Sigmoid colon (tissue), 7 donors: ENCODE results near the gene HDHD3. TPM values are rescaled to one million over a fixed set of nuclear protein-coding genes. Genes with fewer than 3 reads are reported as not detected.

ENCODE experiments used
- DNase-seq: peaks from one replicate; pipeline ENCODE4 v3.0.0-alpha.2; 2019
- H3K27ac ChIP-seq, 4 donors: fragments of 200-600 bp; sonication (generic); one replicate each; pipeline ENCODE4 v1.5.1; 2016 to 2019; ENCODE audit warnings: mild to moderate bottlenecking in 1 of 4
- H3K27me3 ChIP-seq, 3 donors: fragments of 200-600 bp; sonication (generic); one replicate each; pipeline ENCODE4 v1.5.1; 2019; ENCODE audit warnings: mild to moderate bottlenecking in 1 of 3
- H3K36me3 ChIP-seq, 4 donors: fragments of 200-600 bp; sonication (generic); one replicate each; pipeline ENCODE4 v1.5.1; 2016 to 2019
- H3K4me1 ChIP-seq, 4 donors: fragments of 200-600 bp; sonication (generic); one replicate each; pipeline ENCODE4 v1.5.1; 2017 to 2019
- H3K4me3 ChIP-seq, 4 donors: fragments of 200-600 bp; sonication (generic); one replicate each; pipeline ENCODE4 v1.5.1; 2017 to 2019; ENCODE audit warnings: mild to moderate bottlenecking in 2 of 4, moderate library complexity in 1 of 4
- H3K9me3 ChIP-seq, 4 donors: fragments of 200-600 bp in 3 of 4; sonication (generic) in 3 of 4; one replicate each; pipeline versions ENCODE4 v1.5.1 to v1.6.1; 2013 to 2019
- EP300 ChIP-seq, 4 donors: sonication (generic); formaldehyde crosslinking; IDR thresholded peaks; one replicate each; pipeline ENCODE4 v1.6.1; 2017; ENCODE audit warnings: antibody characterized with exemption in 4 of 4
- POLR2A ChIP-seq, 2 donors: fragments of 450-650 bp; IDR thresholded peaks; one replicate each; pipeline ENCODE4 v1.6.1; 2016; ENCODE audit warnings: antibody characterized with exemption in 2 of 2, mild to moderate bottlenecking in 2 of 2, moderate library complexity in 2 of 2
- POLR2AphosphoS5 ChIP-seq, 4 donors: sonication (generic); formaldehyde crosslinking; IDR thresholded peaks; one replicate each; pipeline ENCODE4 v1.6.1; 2017; ENCODE audit warnings: antibody characterized with exemption in 4 of 4
- WGBS, 2 donors: extraction: QIAGEN DNeasy Blood & Tissue Kit; methylation state at CpG; one replicate each; pipeline ENCODE4 v1.1.7; 2013; 5-methylcytosine and 5-hydroxymethylcytosine counted together
- intact Hi-C: fragments of 100-400 bp; cut with DNase I; formaldehyde crosslinking; loops from one replicate; pipeline ENCODE4 v1.15.1; 2023
- polyA plus RNA-seq, 3 donors: library from polyadenylated mRNA; stranded (reverse); fragments of 200-250 nt; gene quantifications; one replicate each; pipeline ENCODE4 v1.2.3, GENCODE V29; 2013
- total RNA-seq, 4 donors: library from RNA; depleted of rRNA; stranded (reverse); fragments of >200 nt; gene quantifications; one replicate each; pipeline ENCODE4 v1.1.0, GENCODE V29; 2016
- TF ChIP-seq, protein P1 (sequence below), 4 experiments: fragments of 450-650 bp in 3 of 4; fragments of 200-600 bp in 1 of 4; IDR thresholded peaks; one replicate each; pipeline ENCODE4 v1.5.1; 2016 to 2019; ENCODE audit warnings: antibody characterized with exemption in 4 of 4, mild to moderate bottlenecking in 3 of 4, moderate library complexity in 2 of 4
- donor health status: healthy with polysubstance abuse.
- donor health status: Bipolar disorder and iron deficiency.
- donor health status: healthy.

HDHD3 gene
- total and polyA plus RNA-seq, 7 donors, result 16.4 to 158 (median 34.6) TPM

DNA sequence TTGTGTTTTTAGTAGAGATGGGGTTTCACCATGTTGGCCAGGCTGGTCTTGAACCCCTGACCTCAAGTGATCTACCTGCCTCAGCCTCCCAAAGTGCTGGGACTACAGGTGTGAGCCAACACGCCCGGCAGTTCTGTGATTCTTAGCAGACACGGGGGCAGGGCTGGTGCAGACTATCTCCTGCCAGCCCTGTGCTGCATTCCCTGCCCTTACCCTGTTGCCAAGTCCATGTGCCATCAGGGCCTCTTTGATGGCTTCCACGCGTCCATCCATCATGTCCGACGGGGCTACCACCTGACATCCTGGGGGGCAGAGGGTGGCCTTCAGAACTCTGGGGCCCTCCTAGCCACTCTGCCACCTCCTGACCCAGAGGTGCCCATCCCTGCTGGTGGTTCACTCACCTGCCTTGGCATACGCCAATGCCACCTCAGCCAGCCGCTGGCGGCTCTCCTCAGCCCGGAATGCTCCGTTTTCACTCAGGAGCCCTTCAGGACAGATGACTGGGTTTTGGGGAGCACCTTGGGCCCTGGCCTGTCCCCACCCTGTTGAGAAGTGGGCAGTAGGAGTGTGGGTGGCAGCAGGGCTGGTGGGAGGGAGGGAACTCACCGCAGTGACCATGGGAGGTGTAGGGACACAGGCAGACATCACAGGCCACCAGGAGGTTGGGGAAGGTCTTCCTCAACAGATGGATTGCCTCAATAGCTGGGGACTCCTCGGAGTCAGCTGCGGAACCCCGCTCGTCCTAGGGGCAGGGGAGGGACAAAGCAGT, 13.6 kb upstream of the HDHD3 start:
- WGBS, 2 donors, result 91 to 96% methylated on average over 17 of the region's 17 CpGs

DNA sequence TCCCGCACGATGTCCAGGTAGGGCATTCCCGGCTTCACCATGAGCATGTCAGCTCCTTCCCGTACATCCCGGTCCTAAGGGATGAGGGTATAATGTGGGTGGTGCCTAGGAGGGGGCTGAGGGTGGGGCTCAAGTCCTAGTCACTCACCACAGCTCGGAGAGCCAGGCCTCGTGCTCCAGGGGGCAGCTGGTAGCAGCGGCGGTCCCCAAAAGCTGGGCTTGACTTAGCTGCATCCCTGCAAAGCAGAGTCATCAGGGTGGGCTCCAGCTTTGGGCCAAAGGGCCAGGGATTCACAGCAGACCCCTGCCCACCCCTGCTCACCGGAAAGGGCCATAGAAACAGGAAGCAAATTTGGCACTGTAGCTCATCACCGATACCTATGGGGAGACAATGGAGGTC, 12.7 kb upstream of the HDHD3 start:
- H3K9me3 ChIP-seq, result no peaks in the 10 kb centered on the region
- no peak overlapping the region for H3K27ac ChIP-seq
- intact Hi-C loops, result no loop called here
- TF ChIP-seq, protein P1, sequence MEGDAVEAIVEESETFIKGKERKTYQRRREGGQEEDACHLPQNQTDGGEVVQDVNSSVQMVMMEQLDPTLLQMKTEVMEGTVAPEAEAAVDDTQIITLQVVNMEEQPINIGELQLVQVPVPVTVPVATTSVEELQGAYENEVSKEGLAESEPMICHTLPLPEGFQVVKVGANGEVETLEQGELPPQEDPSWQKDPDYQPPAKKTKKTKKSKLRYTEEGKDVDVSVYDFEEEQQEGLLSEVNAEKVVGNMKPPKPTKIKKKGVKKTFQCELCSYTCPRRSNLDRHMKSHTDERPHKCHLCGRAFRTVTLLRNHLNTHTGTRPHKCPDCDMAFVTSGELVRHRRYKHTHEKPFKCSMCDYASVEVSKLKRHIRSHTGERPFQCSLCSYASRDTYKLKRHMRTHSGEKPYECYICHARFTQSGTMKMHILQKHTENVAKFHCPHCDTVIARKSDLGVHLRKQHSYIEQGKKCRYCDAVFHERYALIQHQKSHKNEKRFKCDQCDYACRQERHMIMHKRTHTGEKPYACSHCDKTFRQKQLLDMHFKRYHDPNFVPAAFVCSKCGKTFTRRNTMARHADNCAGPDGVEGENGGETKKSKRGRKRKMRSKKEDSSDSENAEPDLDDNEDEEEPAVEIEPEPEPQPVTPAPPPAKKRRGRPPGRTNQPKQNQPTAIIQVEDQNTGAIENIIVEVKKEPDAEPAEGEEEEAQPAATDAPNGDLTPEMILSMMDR (IDR thresholded peaks at IDR 0.05), result no peak
- TF ChIP-seq POLR2AphosphoS5 (IDR thresholded peaks at IDR 0.05) (no peak), EP300 (IDR thresholded peaks at IDR 0.05) (no peak), POLR2A (IDR thresholded peaks at IDR 0.05) (no peak)
- no peak for DNase-seq
- 76 to 93% methylated on average over 11 of the region's 11 CpGs for WGBS, 2 donors
- no peaks in the 10 kb centered on the region for H3K4me1 ChIP-seq
- no peaks in the 10 kb centered on the region for H3K27me3 ChIP-seq
- H3K36me3 ChIP-seq, result peaks cover 27 to 75% (median 44%) of the 10 kb centered on the region in 4 donors
- no peak overlapping the region for H3K4me3 ChIP-seq

More for the DNA sequence above, 13.6 kb upstream of the HDHD3 start:
- Histone ChIP-seq H3K4me3 (no peak overlapping the region), H3K27me3 (no peaks in the 10 kb centered on the region), H3K9me3 (no peaks in the 10 kb centered on the region), H3K36me3 (peaks cover 27 to 75% (median 44%) of the 10 kb centered on the region in 4 donors), H3K4me1 (no peaks in the 10 kb centered on the region), H3K27ac (no peak overlapping the region)
- DNase-seq, result no peak
- intact Hi-C loops, result no loop called here
- TF ChIP-seq POLR2AphosphoS5 (IDR thresholded peaks at IDR 0.05), result no peak
- TF ChIP-seq POLR2A (IDR thresholded peaks at IDR 0.05), result no peak
- TF ChIP-seq, protein P1 (IDR thresholded peaks at IDR 0.05), result no peak
- no peak for TF ChIP-seq EP300 (IDR thresholded peaks at IDR 0.05)

DNA sequence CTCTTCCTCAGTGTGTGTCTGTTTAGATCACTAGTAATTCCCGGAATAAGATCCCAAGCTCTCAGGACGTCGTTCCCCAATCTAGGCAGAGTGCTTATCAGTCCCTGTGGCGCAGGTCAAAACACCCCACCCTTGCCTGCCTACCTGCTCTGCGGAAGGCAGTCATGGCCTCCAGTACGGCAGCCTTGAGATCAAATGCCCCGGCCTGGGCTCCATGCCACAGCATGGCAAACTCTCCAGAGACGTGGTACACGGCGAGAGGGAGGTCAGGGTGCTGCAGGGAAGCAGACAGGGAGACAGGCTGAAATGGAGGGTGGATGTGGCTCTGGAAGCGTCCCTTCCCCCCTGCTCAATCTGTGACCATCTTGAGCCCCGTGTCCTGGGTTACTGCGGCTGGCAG, 12.0 kb upstream of the HDHD3 start:
- Histone ChIP-seq H3K4me3 (no peak overlapping the region), H3K27me3 (no peaks in the 10 kb centered on the region), H3K9me3 (no peaks in the 10 kb centered on the region), H3K4me1 (no peaks in the 10 kb centered on the region), H3K36me3 (peaks cover 27 to 75% (median 44%) of the 10 kb centered on the region in 4 donors), H3K27ac (no peak overlapping the region)
- 26 to 74% methylated on average over 13 of the region's 13 CpGs for WGBS, 2 donors
- intact Hi-C loops, result no loop called here
- no peak for DNase-seq
- TF ChIP-seq, protein P1 (IDR thresholded peaks at IDR 0.05), result no peak
- TF ChIP-seq EP300 (IDR thresholded peaks at IDR 0.05) (no peak), POLR2A (IDR thresholded peaks at IDR 0.05) (no peak), POLR2AphosphoS5 (IDR thresholded peaks at IDR 0.05) (no peak)

DNA sequence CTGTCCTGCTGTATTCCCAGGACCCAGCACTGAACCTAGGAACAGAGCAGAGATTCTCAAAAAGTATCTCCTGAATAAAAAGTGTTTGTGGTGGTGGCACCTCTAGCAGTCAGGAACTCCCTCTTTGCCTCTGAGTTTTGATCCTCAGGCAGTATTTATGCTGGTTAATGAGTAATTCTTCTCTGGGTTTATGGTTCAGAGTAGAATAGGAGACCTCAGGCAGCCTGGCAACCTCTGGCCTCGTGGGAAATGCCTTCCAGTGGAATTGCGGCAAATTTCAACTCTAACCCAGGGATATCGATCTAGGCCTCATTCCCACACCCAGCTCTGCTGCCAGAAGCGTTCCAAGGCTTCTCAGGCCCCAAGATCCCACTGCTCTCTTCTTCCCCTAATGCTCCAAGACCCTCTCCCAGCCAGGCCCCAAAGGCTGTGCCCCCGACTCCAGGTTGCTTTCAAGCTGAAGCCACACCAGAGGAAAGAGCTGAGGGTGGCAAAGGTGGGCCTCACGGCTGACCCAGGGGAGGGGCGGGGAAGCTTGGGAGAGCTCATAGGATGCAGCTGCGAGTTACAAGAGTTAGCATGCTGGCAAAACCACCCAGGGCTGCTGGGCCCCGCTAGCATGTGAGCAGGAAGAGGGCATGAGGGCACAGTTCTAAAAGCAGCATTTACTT, 10.9 kb upstream of the HDHD3 start:
- intact Hi-C loops, result no loop called here
- 23 to 60% methylated on average over 9 of the region's 9 CpGs for WGBS, 2 donors
- Histone ChIP-seq H3K9me3 (no peaks in the 10 kb centered on the region), H3K27ac (no peak overlapping the region), H3K4me3 (no peak overlapping the region), H3K27me3 (no peaks in the 10 kb centered on the region), H3K4me1 (no peaks in the 10 kb centered on the region), H3K36me3 (peaks cover 27 to 65% (median 44%) of the 10 kb centered on the region in 4 donors)
- no peak for TF ChIP-seq POLR2A (IDR thresholded peaks at IDR 0.05)
- TF ChIP-seq EP300 (IDR thresholded peaks at IDR 0.05), result no peak
- TF ChIP-seq, protein P1 (IDR thresholded peaks at IDR 0.05), result no peak
- no peak for TF ChIP-seq POLR2AphosphoS5 (IDR thresholded peaks at IDR 0.05)
- no peak for DNase-seq
